IPS DF 4.7 (cell line): ENCODE results near the gene ADIG.
"Not testable (repeated sequence)": the region's sequence is repeated elsewhere in the genome, so short reads cannot be mapped to it uniquely, and the experiment has no call there.

ENCODE experiments used
- DNase-seq: peaks from one replicate; pipeline ENCODE4 v3.0.0-alpha.2; 2013; ENCODE audit warnings: low spot score; ENCODE audit errors: extremely low read depth

The ADIG gene

DNA sequence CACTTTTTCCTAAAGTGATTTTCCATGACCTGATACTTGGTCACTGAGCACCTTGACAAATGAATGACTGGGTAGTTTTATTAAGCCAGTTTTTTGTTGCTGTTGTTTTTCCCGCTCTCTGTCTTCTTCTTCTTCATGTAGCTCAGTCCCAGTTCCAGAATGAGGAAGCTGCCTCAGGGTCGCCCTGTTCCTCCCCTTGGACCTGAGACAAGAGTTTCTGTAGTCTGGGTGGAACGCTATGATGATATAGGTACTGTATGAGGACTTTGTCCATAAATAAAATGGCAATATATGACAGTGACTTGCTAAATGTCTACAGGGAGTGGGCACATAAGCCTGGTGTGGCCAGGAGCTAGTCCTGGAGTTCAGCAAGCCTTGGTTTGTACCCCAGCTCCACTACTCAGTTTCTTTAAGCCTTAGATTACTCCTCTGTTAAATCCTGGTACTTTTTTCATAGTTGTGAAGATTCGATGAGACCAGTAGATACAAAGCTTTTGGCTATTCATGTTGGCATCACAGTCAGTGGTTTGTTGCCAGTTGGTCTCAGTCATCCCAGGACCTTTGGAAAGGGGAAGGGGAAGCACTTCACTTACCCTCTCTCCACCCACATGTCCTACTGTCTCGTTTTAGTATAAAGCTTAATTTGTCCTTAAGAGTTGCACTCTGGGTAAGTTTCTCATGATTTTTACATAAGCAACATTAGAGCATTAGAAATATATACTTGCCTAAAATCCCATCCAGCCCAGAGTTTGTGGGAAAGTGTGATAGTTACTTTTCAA, 11.1 kb upstream of the ADIG start:
- DNase-seq: no peak

- DNase-seq: no peak
Measured at GRCh38 chr20:38573413-38573812, 7.6 kb upstream of the ADIG start.

- no peak for DNase-seq
Measured at GRCh38 chr20:38579219-38579910, 1.6 kb upstream of the ADIG start.

DNA sequence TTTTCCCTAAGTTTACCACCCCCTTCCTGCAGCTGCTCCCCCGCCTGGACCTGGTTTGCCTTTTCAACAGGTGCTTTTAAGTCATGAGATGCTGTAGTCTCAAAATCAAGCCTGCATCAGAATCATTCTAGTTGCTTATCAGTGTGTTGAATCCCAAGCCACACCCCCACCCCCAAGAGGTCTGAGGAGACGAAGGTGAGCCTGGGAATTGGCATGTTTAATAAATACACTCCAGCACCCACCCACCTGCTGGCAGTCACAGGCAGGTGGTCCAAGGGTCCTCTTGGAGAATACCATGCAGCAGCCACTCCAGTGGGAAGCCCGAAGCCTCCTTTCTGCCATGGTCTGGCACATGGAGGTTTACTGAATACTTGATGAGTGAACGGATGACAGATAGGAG, 1.1 kb upstream of the ADIG start:
- DNase-seq: no peak

DNA sequence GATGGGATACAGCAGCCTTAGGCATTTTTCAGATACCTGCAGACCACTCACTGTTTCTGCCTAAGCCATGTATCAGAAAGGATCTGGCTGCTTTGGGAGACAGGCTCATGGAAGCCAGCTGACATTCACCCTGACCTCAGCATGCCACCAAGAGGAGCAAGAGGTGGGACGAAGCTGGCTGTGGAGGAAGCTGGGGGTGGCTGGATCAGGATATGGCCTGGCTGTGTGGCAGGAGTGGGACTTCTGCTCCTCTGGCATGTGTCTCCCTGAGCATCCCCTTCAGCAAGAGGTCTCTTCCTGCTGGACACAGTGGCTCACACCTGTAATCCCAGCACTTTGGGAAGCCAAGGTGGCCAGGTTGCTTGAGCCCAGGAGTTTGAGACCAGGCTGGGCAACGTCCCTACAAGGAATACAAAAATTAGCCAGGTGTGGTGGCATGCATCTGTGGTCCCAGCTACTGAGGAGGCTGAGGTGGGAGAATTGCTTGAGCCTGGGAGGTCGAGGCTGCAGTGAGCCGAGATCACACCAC, 897 bp downstream of the ADIG start:
- DNase-seq: no peak

GRCh38 chr20:38583306-38583705, 2.3 kb downstream of the ADIG start:
- DNase-seq: no peak

DNA sequence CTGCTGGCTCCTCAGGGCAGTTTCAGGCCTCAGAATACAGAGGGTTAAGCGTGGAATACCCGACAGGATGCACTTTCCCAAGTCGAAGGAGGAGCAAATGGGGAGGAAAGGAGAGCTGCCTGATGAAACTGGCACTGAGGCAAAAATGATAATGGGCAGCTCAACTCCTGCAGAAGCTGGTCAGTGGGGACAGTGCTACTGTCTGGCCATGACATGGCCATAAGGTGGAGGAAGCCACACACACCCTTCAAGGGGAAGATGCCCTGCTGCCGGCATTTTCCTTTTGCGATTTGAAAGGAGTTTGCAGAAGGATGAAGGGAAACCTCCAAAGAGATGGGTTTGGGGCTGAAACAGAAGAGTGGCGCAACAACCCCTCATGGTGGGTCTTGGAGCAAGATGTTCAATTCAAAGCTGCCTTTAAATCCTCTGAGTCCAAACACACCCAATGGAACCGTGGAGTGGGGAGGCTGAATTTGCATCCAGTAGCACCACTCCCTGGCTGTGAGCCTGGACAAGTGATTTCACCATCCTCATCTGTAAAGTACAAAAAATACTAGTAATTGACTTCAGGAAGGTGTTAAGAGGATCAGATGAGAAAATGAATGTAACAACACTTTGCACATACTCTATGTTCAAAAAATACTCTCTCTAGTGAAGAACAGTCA, 3.2 kb downstream of the ADIG start:
- no peak for DNase-seq

GRCh38 chr20:38585404-38586180, 4.6 kb downstream of the ADIG start:
- no peak for DNase-seq

GRCh38 chr20:38586181-38586525, 5.2 kb downstream of the ADIG start:
- no peak for DNase-seq

GRCh38 chr20:38588303-38588702, 7.3 kb downstream of the ADIG start:
- no peak for DNase-seq

DNA sequence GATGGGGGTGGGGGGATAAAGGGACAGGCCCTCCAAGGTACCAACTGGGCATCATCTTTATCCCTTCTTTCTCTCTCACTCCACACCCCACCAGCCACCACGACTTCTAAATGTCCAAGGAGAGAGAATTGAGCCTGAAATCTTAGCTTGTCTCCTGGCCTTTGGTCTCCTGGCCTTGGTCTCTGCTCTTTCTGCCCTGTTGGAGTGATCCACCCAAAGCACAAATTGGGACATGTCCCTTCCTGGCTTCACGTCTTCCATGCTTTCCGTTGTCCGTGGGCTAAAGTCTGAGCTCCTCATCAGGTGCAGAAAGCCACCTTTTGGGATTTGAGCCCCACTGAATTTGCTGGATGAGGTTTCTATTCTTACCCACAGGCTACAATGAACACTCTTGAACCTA, 8.4 kb downstream of the ADIG start:
- no peak for DNase-seq

DNA sequence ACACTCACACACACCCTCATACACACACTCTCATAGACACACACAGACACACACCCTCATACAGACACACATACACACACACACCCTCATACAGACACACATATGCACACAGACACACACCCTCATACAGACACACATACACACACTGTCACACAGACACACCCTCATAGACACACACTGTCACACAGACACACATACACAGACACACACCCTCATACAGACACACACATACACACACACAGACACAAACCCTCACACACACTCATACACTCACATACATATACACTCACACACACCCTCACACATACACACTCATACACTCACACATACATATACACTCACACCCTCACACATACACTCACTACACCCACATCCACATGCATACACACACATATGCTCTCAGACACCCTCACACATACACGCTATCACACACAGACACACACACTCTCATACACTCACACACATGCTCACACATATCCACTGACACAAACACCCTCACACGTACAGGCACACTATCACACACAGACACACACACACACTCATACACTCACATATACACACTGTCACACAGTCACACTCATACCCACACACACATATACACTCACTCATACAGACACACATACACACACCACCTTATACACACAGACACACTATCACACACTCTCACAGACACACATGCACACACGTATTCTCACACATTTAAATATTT, 9.1 kb downstream of the ADIG start:
- no peak for DNase-seq

- DNase-seq: no peak
Measured at GRCh38 chr20:38590676-38591473, 9.9 kb downstream of the ADIG start.

GRCh38 chr20:38591474-38592410, 10.7 kb downstream of the ADIG start:
- no peak for DNase-seq

- DNase-seq: not testable (repeated sequence)
Measured at GRCh38 chr20:38592411-38592790, 11.4 kb downstream of the ADIG start.

GRCh38 chr20:38594281-38594680, 13.3 kb downstream of the ADIG start:
- not testable (repeated sequence) for DNase-seq

DNA sequence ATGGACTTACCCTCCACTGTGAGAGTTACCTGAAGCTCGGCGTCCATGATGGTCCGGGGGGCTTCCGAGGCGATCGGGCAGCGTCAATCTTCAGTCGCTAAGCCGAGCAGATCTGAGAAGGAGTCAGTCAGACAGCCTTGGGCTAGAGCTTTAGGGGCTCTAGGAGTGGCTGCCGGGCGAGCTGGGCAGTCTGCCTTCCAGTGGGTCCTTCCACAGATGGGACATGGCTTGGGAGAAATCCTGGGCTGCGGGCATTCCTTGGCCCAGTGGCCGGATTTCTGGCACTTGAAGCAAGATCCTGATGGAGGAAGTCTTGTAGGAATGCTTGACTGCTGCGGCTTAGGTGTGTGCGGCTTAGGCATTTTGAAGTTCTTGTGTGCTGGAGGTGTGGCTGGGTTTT, 14.9 kb downstream of the ADIG start:
- DNase-seq: not testable (repeated sequence)

- DNase-seq: no peak
Measured at GRCh38 chr20:38599410-38599882, 18.4 kb downstream of the ADIG start.

- DNase-seq: no peak
Measured at GRCh38 chr20:38600057-38600456, 19.1 kb downstream of the ADIG start.
